ENCODE measurements around the gene HPS1. TPM values are rescaled to one million over a fixed set of nuclear protein-coding genes. Genes with fewer than 3 reads are reported as not detected.

Gene HPS1
- polyA plus RNA-seq, 1 of the 3 experiments (the other 2 are of a cell fraction) = 41.4 TPM

DNA sequence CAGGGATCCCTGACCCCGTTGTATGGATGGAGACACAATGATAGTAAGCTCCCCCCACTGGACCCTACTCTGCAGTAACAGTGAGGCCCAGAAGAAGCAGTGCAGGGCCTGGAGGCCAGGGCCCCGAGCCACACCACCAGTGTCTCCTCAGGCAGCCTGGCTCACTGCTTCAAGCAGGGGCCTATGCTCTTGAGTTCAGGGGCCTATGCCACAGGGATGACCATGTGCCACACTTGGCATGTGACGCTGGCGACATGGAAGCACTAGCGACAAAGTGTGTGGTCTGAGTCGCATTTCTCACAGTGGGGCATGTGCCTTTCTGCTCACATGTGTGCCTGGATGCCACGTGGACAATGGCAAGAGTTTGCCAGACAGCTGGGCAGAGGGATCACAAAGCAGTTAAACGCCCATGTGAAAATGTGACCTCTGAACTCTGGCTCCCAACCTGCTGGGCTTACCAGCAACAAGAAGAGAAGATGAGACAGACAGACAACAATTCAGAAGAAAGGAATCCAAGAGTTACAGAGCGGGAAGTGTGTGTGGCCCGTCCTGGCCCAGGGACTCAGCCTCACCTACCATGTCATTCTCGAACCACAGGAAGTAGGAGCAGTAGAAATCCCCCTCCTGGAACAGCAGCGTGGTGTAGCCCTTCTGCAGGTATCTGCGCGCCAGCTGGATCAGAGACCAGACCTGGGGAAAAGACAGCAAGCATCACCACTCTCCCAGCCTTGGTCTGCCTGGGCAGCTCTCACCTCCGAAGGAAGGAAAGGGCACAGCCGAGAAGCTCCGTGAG is 27.1 kb downstream of the HPS1 start:
- Histone ChIP-seq H3K4me1 (ENCODE audit: control insufficient read depth in 1 of 2, insufficient read depth in 2 of 2, low read depth in 1 of 2, low read length in 1 of 2) (peaks cover 2 to 14% of the 10 kb centered on the region in 2 experiments; a peak in 2 of 4 replicates), H3K9ac (no peak overlapping the region), H3K79me2 (ENCODE audit: insufficient read depth) (peaks cover under 1% of the 10 kb centered on the region; the same call in 1 of the 2 replicates), H3K4me2 (no peak overlapping the region), H3K27me3 (ENCODE audit: insufficient read depth) (no peaks in the 10 kb centered on the region), H2AFZ (ENCODE audit: low read depth) (no peak overlapping the region), H3K36me3 (replicated peaks in 1 of 2; ENCODE audit: control insufficient read depth in 1 of 2, insufficient read depth in 2 of 2, low read length in 1 of 2) (peaks cover 0 to 14% of the 10 kb centered on the region in 2 experiments), H4K20me1 (ENCODE audit: insufficient read depth) (no peaks in the 10 kb centered on the region), H3K9me2 (no peaks in the 10 kb centered on the region), H3K9me3 (no peaks in the 10 kb centered on the region), H3K4me3 (ENCODE audit: low read depth in 2 of 2, low read length in 1 of 2) (no peak overlapping the region), H3F3A (replicated peaks; ENCODE audit: insufficient read depth) (no peaks in the 10 kb centered on the region), H3K27ac (ENCODE audit: low read depth in 2 of 2, low read length in 1 of 2) (no peak overlapping the region)
- 91% methylated on average over 16 of the region's 17 CpGs for WGBS (ENCODE audit: low lambda C conversion rate)
- no peak for DNase-seq
- ChIA-PET CTCF (interaction anchor here (0.9 kb wide), 1 partner anchor 111 kb away, joined by 4 read pairs; no protein-coding TSS in a partner anchor), POLR2A (no interaction called here)
- TF ChIP-seq MEF2A (IDR thresholded peaks at IDR 0.05; ENCODE audit: borderline replicate concordance, low read depth) = no peak
- no peak for TF ChIP-seq RAD21 (IDR thresholded peaks at IDR 0.05; ENCODE audit: low read length)
- TF ChIP-seq, protein P1, sequence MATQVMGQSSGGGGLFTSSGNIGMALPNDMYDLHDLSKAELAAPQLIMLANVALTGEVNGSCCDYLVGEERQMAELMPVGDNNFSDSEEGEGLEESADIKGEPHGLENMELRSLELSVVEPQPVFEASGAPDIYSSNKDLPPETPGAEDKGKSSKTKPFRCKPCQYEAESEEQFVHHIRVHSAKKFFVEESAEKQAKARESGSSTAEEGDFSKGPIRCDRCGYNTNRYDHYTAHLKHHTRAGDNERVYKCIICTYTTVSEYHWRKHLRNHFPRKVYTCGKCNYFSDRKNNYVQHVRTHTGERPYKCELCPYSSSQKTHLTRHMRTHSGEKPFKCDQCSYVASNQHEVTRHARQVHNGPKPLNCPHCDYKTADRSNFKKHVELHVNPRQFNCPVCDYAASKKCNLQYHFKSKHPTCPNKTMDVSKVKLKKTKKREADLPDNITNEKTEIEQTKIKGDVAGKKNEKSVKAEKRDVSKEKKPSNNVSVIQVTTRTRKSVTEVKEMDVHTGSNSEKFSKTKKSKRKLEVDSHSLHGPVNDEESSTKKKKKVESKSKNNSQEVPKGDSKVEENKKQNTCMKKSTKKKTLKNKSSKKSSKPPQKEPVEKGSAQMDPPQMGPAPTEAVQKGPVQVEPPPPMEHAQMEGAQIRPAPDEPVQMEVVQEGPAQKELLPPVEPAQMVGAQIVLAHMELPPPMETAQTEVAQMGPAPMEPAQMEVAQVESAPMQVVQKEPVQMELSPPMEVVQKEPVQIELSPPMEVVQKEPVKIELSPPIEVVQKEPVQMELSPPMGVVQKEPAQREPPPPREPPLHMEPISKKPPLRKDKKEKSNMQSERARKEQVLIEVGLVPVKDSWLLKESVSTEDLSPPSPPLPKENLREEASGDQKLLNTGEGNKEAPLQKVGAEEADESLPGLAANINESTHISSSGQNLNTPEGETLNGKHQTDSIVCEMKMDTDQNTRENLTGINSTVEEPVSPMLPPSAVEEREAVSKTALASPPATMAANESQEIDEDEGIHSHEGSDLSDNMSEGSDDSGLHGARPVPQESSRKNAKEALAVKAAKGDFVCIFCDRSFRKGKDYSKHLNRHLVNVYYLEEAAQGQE (IDR thresholded peaks at IDR 0.05; ENCODE audit: low read depth, low read length) = no peak
- no peak for TF ChIP-seq FOXM1 (IDR thresholded peaks at IDR 0.05; ENCODE audit: low read depth)
- no peak for TF ChIP-seq FOXJ3 (CRISPR knock-in tag; IDR thresholded peaks at IDR 0.05)
- TF ChIP-seq POLR2AphosphoS5 (IDR thresholded peaks at IDR 0.05; ENCODE audit: low read depth, low read length) = no peak
- TF ChIP-seq MXI1 (IDR thresholded peaks at IDR 0.05; ENCODE audit: low read depth, low read length) = no peak
- TF ChIP-seq GATA2 (CRISPR knock-in tag; IDR thresholded peaks at IDR 0.05) = no peak
- no peak for TF ChIP-seq TEAD4 (IDR thresholded peaks at IDR 0.05; ENCODE audit: borderline replicate concordance, insufficient read depth)
- TF ChIP-seq, protein P2, sequence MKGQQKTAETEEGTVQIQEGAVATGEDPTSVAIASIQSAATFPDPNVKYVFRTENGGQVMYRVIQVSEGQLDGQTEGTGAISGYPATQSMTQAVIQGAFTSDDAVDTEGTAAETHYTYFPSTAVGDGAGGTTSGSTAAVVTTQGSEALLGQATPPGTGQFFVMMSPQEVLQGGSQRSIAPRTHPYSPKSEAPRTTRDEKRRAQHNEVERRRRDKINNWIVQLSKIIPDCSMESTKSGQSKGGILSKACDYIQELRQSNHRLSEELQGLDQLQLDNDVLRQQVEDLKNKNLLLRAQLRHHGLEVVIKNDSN (IDR thresholded peaks at IDR 0.05; ENCODE audit: borderline replicate concordance, low read depth) = no peak
- TF ChIP-seq, protein P3, sequence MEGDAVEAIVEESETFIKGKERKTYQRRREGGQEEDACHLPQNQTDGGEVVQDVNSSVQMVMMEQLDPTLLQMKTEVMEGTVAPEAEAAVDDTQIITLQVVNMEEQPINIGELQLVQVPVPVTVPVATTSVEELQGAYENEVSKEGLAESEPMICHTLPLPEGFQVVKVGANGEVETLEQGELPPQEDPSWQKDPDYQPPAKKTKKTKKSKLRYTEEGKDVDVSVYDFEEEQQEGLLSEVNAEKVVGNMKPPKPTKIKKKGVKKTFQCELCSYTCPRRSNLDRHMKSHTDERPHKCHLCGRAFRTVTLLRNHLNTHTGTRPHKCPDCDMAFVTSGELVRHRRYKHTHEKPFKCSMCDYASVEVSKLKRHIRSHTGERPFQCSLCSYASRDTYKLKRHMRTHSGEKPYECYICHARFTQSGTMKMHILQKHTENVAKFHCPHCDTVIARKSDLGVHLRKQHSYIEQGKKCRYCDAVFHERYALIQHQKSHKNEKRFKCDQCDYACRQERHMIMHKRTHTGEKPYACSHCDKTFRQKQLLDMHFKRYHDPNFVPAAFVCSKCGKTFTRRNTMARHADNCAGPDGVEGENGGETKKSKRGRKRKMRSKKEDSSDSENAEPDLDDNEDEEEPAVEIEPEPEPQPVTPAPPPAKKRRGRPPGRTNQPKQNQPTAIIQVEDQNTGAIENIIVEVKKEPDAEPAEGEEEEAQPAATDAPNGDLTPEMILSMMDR (IDR thresholded peaks at IDR 0.05) = no peak
- TF ChIP-seq, protein P4, sequence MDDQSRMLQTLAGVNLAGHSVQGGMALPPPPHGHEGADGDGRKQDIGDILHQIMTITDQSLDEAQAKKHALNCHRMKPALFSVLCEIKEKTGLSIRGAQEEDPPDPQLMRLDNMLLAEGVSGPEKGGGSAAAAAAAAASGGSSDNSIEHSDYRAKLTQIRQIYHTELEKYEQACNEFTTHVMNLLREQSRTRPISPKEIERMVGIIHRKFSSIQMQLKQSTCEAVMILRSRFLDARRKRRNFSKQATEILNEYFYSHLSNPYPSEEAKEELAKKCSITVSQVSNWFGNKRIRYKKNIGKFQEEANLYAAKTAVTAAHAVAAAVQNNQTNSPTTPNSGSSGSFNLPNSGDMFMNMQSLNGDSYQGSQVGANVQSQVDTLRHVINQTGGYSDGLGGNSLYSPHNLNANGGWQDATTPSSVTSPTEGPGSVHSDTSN (IDR thresholded peaks at IDR 0.05) = no peak
- TF ChIP-seq GABPA (IDR thresholded peaks at IDR 0.05; ENCODE audit: low read depth) = no peak
- TF ChIP-seq TCF12 (IDR thresholded peaks at IDR 0.05) = no peak
- no peak for TF ChIP-seq NFIC (IDR thresholded peaks at IDR 0.05; ENCODE audit: borderline replicate concordance)
- TF ChIP-seq RXRA (IDR thresholded peaks at IDR 0.05; ENCODE audit: borderline replicate concordance, low read depth) = no peak
- no peak for TF ChIP-seq YY1 (IDR thresholded peaks at IDR 0.05; ENCODE audit: low read depth)

Data from SK-N-SH (cell line).